Measurements from ENCODE around the gene OR10D3. TPM values are rescaled to one million over a fixed set of nuclear protein-coding genes. Genes with fewer than 3 reads are reported as not detected.

The OR10D3 gene
- total and polyA plus RNA-seq, 2 of the 8 experiments (the other 6 are each of a cell fraction or from before 2014, with no cell fraction given): not detected

DNA sequence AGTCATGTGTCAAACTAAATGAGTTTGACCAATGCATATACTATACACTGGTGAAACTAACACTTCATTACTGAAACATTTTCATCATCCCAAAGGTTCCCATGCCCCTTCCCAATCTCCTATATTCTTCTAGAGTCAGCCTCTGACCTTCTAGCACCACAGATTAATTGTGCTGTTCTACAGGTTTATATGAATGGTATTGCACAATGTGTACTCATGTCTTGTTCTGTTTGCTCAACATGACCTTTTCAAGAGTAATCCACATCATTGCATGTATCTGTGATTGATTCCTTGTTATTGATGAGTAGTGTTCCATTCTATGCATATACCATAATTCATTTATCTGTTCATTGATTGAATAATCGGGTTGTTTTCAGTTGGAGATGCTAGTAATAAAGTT is 50.2 kb downstream of the OR10D3 start:
- Histone ChIP-seq H3K27ac (ENCODE audit: low read depth, low read length) (no peak overlapping the region), H3K14ac (ENCODE audit: insufficient read length) (no peak overlapping the region), H3K4me2 (ENCODE audit: insufficient read depth in 1 of 2, low read depth in 2 of 2, low read length in 2 of 2) (no peak overlapping the region), H2AK5ac (ENCODE audit: low read depth, low read length) (no peak overlapping the region), H4K91ac (replicated peaks; ENCODE audit: insufficient read length, low read length) (no peak overlapping the region), H3K23me2 (ENCODE audit: low read depth, low read length) (no peaks in the 10 kb centered on the region), H3K9ac (replicated peaks in 1 of 4; ENCODE audit: extremely low read depth in 1 of 4, low read depth in 3 of 4, low read length in 3 of 4) (no peak overlapping the region), H3K36me3 (ENCODE audit: control insufficient read depth in 2 of 4, insufficient read depth in 4 of 4, low read length in 3 of 4) (no peaks in the 10 kb centered on the region), H4K5ac (ENCODE audit: insufficient read length, low read depth, low read length) (no peak overlapping the region), H3K79me1 (ENCODE audit: low read depth, low read length) (no peaks in the 10 kb centered on the region), H3K4ac (replicated peaks; ENCODE audit: insufficient read length, low read depth, low read length) (no peak overlapping the region), H4K20me1 (replicated peaks in 1 of 2; ENCODE audit: control insufficient read depth in 1 of 2, insufficient read depth in 2 of 2, low read length in 2 of 2) (no peaks in the 10 kb centered on the region), H2BK12ac (ENCODE audit: low read depth, low read length) (no peak overlapping the region), H3K4me1 (replicated peaks in 1 of 4; ENCODE audit: control insufficient read depth in 3 of 4, insufficient read depth in 4 of 4, low read length in 3 of 4) (no peaks in the 10 kb centered on the region), H3K23ac (ENCODE audit: insufficient read length) (no peak overlapping the region), H3K18ac (ENCODE audit: extremely low read depth, low read length) (no peak overlapping the region), H3K4me3 (ENCODE audit: extremely low read depth in 1 of 4, insufficient read depth in 2 of 4, low read depth in 3 of 4, low read length in 4 of 4) (no peak overlapping the region), H3K56ac (replicated peaks; ENCODE audit: insufficient read length, low read depth, low read length) (no peak overlapping the region), H3K79me2 (ENCODE audit: control insufficient read depth in 1 of 2, insufficient read depth in 2 of 2, low read length in 2 of 2) (no peaks in the 10 kb centered on the region), H2BK20ac (ENCODE audit: low read length) (no peak overlapping the region), H3K27me3 (replicated peaks in 1 of 4; ENCODE audit: control insufficient read depth in 3 of 4, extremely low read depth in 1 of 4, insufficient read depth in 3 of 4, low read length in 3 of 4) (no peaks in the 10 kb centered on the region), H2BK15ac (ENCODE audit: low read length) (no peak overlapping the region), H3K9me3 (ENCODE audit: insufficient read depth in 2 of 2, low read depth in 1 of 2, low read length in 1 of 2) (no peaks in the 10 kb centered on the region; a peak in 1 of 4 replicates), H4K8ac (ENCODE audit: extremely low read depth, insufficient read depth, low read length) (no peak overlapping the region), H2BK5ac (ENCODE audit: low read depth, low read length) (no peak overlapping the region), H2BK120ac (replicated peaks; ENCODE audit: low read depth, low read length) (no peak overlapping the region), H2AFZ (ENCODE audit: low read length) (no peak overlapping the region)
- FAIRE-seq: no peak
- WGBS, 2 experiments (ENCODE audit: extremely low coverage in 1 of 2, insufficient coverage in 1 of 2, insufficient read length in 1 of 2, insufficient replicate concordance in 2 of 2, low coverage in 1 of 2, low lambda C conversion rate in 2 of 2, missing lambda C conversion rate in 1 of 2): 0% methylated on average over 1 of the region's 1 CpG; no CpG with 5 or more reads in 1 of the 2 experiments
- DNase-seq (ENCODE audit: low read depth in 1 of 2, low spot score in 2 of 2): no peak
- ChIA-PET CTCF (ENCODE audit: partially characterized antibody) (no interaction called here), POLR2A (ENCODE audit: partially characterized antibody) (no interaction called here)
- TF ChIP-seq HDAC2 (IDR thresholded peaks at IDR 0.05; ENCODE audit: borderline replicate concordance in 1 of 2, low read depth in 2 of 2, low read length in 2 of 2) (no peak), EP300 (IDR thresholded peaks at IDR 0.05; ENCODE audit: borderline replicate concordance in 1 of 2, low read depth in 2 of 2, low read length in 2 of 2) (no peak), POLR2AphosphoS5 (IDR thresholded peaks at IDR 0.05; ENCODE audit: low read depth, low read length) (no peak), KDM1A (IDR thresholded peaks at IDR 0.05; ENCODE audit: borderline replicate concordance, low read length) (no peak), RFX5 (IDR thresholded peaks at IDR 0.05; ENCODE audit: borderline replicate concordance, low read depth, low read length) (no peak), NANOG (IDR thresholded peaks at IDR 0.05; ENCODE audit: insufficient read depth, low read depth, low read length, poor library complexity, severe bottlenecking) (no peak), YY1 (IDR thresholded peaks at IDR 0.05; ENCODE audit: low read depth, low read length) (no peak), EGR1 (IDR thresholded peaks at IDR 0.05; ENCODE audit: borderline replicate concordance, low read depth, low read length) (no peak), KDM5A (IDR thresholded peaks at IDR 0.05; ENCODE audit: low read length) (no peak), FOSL1 (IDR thresholded peaks at IDR 0.05; ENCODE audit: insufficient read depth, low read depth, low read length) (no peak), CBX8 (IDR thresholded peaks at IDR 0.05; ENCODE audit: borderline replicate concordance, low read depth, low read length) (no peak)
- TF ChIP-seq, protein P1, sequence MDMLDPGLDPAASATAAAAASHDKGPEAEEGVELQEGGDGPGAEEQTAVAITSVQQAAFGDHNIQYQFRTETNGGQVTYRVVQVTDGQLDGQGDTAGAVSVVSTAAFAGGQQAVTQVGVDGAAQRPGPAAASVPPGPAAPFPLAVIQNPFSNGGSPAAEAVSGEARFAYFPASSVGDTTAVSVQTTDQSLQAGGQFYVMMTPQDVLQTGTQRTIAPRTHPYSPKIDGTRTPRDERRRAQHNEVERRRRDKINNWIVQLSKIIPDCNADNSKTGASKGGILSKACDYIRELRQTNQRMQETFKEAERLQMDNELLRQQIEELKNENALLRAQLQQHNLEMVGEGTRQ (IDR thresholded peaks at IDR 0.05; ENCODE audit: low read length): no peak
